Adipocyte (in vitro differentiated cells): Measurements from ENCODE around the gene CD81.
"Not testable (repeated sequence)": the region's sequence is repeated elsewhere in the genome, so short reads cannot be mapped to it uniquely, and the experiment has no call there.

Experiments
- DNase-seq: peaks from one replicate; pipeline ENCODE4 v3.0.0-alpha.2; 2015; ENCODE audit warnings: low read depth
- H3K27me3 ChIP-seq: replicated peaks from 2 replicates; pipeline ENCODE4 v1.7.0; 2013; ENCODE audit warnings: mild to moderate bottlenecking, low read length, moderate library complexity; ENCODE audit not compliant: control insufficient read depth, insufficient read depth
- H3K36me3 ChIP-seq: 2 replicates; pipeline ENCODE4 v1.7.0; 2013; ENCODE audit warnings: low read length, mild to moderate bottlenecking, moderate library complexity; ENCODE audit not compliant: control insufficient read depth, insufficient read depth, severe bottlenecking
- H3K4me1 ChIP-seq: 2 replicates; pipeline ENCODE4 v1.7.0; 2013; ENCODE audit warnings: mild to moderate bottlenecking, low read length, moderate library complexity; ENCODE audit not compliant: control insufficient read depth, insufficient read depth
- H3K4me3 ChIP-seq: 2 replicates; pipeline ENCODE4 v1.7.0; 2013; ENCODE audit warnings: mild to moderate bottlenecking, low read length, moderate library complexity
- H3K9ac ChIP-seq: 2 replicates; pipeline ENCODE4 v1.7.0; 2013; ENCODE audit warnings: mild to moderate bottlenecking, low read length, moderate library complexity
- H3K9me3 ChIP-seq: 2 replicates; pipeline ENCODE4 v1.7.0; 2013; ENCODE audit warnings: mild to moderate bottlenecking, low read length, moderate library complexity; ENCODE audit not compliant: control insufficient read depth

CD81 gene, protein sequence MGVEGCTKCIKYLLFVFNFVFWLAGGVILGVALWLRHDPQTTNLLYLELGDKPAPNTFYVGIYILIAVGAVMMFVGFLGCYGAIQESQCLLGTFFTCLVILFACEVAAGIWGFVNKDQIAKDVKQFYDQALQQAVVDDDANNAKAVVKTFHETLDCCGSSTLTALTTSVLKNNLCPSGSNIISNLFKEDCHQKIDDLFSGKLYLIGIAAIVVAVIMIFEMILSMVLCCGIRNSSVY

DNA sequence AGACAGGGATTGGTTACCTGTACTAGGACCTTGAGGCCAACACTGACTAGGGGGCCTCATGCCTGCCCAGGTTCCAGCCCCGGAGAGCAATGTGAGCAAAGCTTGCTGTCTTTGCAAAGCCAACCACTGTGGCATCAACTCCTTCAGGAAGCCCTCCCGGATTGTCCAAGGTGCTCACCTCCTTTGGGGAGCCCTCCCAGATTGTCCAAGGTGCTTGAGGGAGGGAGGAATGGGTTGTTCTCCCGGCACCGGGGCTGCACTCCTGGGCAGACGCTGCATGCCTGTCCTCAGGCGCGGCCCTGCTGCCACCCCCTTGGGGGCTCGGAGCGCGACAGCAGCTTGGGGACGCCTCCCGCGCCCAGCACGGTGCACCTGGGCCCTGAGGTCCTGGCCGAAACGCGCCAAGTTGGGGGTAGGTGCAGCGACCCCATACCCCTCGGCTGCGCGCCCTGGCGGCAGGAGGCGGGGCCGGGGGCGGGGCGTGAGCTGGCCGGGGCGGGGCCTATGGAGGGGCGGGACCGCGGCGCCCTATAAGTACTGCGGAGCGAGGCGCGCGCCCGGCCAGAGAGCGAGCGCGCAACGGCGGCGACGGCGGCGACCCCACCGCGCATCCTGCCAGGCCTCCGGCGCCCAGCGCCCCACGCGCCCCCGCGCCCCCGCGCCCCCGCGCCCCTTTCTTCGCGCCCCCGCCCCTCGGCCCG is at the start of gene CD81:
TSS of gene CD81 (plus strand) at position 560 of the 701 bp plus-strand sequence. CDS start 240 bp downstream, outside the sequence.
- Histone ChIP-seq H3K9me3 (no peaks in the 10 kb centered on the region), H3K9ac (peak within 1 kb of the TSS; percentile 98), H3K4me1 (peaks cover 26% of the 10 kb centered on the region), H3K27me3 (no peaks in the 10 kb centered on the region), H3K4me3 (peak within 1 kb of the TSS; percentile 97), H3K36me3 (peaks cover 4% of the 10 kb centered on the region)
- peak; percentile 82 for DNase-seq

DNA sequence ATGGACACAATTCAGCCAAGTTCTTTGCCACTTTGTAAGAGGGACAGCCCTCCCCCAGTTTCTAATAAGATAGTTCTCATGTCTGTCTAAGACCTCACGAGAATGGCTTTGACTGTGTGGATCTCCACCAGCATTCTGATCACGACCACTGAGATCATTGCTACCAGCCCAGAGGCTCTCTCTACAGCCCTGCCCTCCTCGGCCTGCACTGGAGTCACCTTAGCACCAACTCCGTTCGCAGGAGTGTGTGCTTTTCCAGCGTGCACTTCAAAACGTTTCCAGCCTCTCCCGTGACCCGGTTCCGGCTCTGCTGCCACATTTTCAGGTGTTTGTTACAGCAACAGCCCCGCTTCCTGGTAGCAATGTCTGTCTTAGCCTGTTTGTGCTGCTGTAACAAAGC is 49.1 kb upstream of the CD81 start:
- peaks cover 8% of the 10 kb centered on the region for H3K9me3 ChIP-seq
- H3K36me3 ChIP-seq = no peaks in the 10 kb centered on the region
- H3K27me3 ChIP-seq = no peaks in the 10 kb centered on the region
- H3K4me3 ChIP-seq = no peak overlapping the region
- no peak for DNase-seq
- no peak overlapping the region for H3K9ac ChIP-seq
- peaks cover 6% of the 10 kb centered on the region for H3K4me1 ChIP-seq

DNA sequence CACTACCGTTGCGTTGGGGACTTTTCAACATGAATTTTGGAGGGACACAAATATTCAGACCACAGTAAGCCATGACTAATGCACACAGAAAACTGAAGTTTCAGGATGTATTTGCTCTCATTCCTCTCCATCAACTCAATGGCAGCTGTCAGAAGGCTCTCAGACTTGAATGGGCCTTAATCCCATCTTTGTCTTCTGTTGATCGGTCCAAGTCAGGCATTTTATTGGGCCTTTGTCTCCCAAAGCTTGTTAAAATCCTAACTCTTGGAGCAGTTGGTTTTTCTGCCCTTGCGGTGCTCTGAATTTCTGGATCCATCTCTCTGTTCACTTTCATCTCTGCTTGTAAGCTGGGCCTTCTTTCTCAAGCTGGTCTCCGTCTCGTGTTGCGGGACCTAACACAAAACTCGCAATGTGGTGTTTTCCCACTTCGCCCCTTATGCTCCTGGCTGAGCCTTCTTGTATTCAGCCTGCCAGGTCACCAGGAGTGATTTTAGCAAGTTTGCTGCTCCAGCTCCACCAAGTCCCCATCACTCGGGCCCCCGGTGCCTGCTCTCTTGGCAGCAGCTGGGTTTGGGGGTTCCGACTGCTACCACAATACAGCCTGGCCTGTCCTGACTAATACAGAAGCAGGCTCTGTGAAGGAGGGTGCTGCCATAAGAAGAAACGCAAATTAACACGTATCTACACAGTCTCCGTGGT is 48.3 kb upstream of the CD81 start:
- no peak for DNase-seq

DNA sequence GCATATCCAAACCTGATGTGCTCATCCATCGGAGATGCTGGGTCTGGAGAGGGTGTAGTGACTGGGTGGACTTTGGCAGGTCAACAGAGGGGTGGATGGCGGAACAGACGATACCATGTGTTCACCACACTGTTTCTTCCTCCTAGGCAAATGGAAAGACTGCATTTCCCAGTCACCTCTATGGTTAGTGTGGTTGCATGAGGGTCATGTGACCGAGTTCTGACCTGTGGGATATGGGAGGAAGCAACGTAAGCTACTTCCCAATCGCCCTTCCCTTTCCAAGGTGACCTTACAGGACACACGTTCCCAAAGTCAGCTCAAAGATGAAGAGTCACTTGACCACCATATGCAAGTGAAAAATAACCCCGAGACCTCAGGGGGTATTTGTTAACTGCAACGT is 47.6 kb upstream of the CD81 start:
- Histone ChIP-seq H3K36me3 (no peaks in the 10 kb centered on the region), H3K4me1 (peaks cover 6% of the 10 kb centered on the region), H3K4me3 (no peak overlapping the region), H3K27me3 (no peaks in the 10 kb centered on the region), H3K9ac (no peak overlapping the region), H3K9me3 (peaks cover 8% of the 10 kb centered on the region)
- no peak for DNase-seq

More for the DNA sequence above, 48.3 kb upstream of the CD81 start:
- Histone ChIP-seq H3K9ac (no peak overlapping the region), H3K4me3 (no peak overlapping the region), H3K9me3 (peaks cover 8% of the 10 kb centered on the region), H3K36me3 (no peaks in the 10 kb centered on the region), H3K4me1 (peaks cover 6% of the 10 kb centered on the region), H3K27me3 (no peaks in the 10 kb centered on the region)

DNA sequence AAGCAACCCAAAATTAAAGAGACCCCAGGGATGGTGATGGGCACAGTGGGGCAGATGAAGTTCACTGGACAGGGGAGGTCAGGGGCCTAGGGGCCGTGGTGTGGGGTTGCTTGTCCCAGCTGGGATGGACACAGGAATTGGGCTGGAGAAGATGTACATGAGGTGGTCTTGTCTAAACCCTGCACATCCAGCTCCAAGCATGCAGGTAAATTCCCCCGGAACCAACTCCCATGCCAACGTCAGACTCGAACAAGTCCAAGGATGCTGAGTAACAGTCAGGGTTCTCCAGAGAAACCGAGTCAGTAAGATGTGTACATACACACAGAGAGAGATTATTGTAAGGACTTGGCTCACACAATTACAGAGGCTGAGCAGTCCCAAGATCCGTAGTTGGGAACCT is 46.4 kb upstream of the CD81 start:
- Histone ChIP-seq H3K36me3 (no peaks in the 10 kb centered on the region), H3K27me3 (no peaks in the 10 kb centered on the region), H3K4me3 (no peak overlapping the region), H3K9me3 (peaks cover 8% of the 10 kb centered on the region), H3K4me1 (peaks cover 4% of the 10 kb centered on the region), H3K9ac (no peak overlapping the region)
- DNase-seq = no peak

DNA sequence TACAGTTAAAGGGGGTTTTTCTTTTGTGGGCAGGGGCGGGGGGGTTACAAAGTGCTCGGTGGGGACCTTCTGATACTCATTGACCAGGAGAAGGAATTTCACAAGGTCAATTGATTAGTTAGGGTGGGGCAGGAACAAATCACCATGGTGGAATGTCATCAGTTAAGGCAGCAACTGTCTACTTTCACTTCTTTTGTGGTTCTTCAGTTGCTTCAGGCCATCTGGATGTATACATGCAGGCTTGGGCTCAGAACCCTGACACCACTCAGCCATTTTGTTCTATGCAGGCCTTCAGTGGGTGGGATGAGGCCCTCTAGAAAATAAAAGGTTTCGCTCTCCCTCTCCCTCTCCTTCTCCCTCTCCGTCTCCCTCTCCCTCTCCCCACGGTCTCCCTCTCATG is 45.7 kb upstream of the CD81 start:
- Histone ChIP-seq H3K9ac (no peak overlapping the region), H3K4me1 (no peaks in the 10 kb centered on the region), H3K9me3 (peaks cover 8% of the 10 kb centered on the region), H3K27me3 (no peaks in the 10 kb centered on the region), H3K36me3 (no peaks in the 10 kb centered on the region), H3K4me3 (no peak overlapping the region)
- DNase-seq = no peak

DNA sequence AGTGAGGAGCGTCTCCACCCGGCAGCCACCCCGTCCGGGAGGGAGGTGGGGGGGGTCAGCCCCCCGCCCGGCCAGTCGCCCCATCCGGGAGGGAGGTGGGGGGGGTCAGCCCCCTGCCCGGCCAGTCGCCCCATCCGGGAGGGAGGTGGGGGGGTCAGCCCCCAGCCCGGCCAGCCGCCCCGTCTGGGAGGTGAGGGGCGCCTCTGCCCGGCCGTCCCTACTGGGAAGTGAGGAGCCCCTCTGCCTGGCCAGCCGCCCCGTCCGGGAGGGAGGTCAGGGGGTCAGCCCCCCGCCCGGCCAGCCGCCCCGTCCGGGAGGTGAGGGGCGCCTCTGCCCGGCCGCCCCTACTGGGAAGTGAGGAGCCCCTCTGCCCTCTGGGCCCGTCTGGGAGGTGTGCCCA is 44.5 kb upstream of the CD81 start:
- not testable (repeated sequence) for H3K9me3 ChIP-seq, H3K27me3 ChIP-seq, DNase-seq, H3K36me3 ChIP-seq, H3K9ac ChIP-seq, H3K4me3 ChIP-seq, H3K4me1 ChIP-seq

DNA sequence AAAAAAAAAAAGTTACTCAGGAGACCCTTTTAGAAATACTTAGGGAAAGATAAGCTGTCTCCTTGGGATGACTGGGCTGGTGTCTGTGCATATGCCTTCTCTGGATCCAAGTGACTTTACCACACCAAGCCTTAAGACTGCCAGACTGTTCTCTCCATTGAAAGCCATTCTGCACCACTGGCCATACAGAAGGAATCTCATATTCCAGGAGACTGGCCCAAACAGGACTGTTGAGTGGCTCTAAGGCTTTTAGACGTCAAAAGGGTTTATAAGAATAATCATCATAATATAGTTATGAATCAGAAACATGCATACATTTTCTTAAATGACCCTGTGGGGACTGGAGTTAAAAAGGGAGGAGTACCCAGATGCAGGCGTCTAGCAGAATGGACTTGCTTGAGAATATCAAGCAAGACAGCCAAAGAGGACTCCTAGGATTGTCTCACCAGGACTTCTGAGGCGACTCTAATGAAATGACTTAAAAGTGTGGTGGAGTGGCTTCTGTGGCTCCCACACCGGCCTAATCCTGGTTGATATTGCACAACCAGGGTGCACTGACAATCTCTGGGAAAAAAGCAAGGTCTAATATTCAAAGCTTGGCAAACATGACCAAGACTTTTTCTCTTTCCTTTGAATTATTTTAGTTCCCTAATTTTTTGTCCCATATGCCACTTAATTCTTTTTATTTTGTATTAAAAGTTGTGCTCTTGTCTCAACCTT is 43.5 kb upstream of the CD81 start:
- not testable (repeated sequence) for H3K27me3 ChIP-seq, H3K4me3 ChIP-seq, H3K9me3 ChIP-seq, H3K9ac ChIP-seq, DNase-seq, H3K4me1 ChIP-seq, H3K36me3 ChIP-seq

DNA sequence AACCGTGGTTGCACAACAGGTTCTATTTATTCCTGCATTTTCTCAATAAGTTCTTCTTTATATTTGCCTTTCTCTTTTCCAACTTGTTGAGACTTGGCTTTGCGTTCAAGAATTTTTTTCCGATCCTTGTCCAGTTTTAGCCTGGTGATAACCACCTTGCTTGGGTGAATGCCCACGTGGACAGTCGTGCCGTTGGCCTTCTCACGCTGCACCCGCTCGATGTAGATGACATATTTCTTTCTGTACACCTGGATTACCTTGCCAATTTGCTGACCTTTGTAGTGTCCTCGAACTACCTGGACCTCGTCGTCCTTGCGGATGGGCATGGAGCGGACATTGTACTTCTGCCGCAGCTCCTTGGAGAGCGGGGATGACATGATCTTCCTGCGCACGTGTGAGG is 41.8 kb upstream of the CD81 start:
- DNase-seq, H3K9me3 ChIP-seq, H3K9ac ChIP-seq, H3K36me3 ChIP-seq, H3K4me1 ChIP-seq, H3K27me3 ChIP-seq, H3K4me3 ChIP-seq: not testable (repeated sequence)

DNA sequence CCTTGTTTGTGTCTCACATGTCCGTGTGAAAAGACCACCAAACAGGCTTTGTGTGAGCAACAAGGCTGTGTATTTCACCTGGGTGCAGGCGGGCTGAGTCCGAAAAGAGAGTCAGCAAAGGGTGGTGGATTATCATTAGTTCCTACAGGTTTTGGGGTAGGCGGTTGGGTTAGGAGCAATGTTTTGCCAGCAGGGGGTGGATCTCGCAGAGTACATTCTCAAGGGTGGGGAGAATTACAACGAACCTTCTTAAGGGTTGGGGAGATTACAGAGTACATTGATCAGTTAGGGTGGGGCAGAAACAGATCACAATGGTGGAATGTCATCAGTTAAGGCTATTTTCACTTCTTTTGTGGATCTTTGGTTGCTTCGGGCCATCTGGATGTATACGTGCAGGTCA is 38.4 kb upstream of the CD81 start:
- not testable (repeated sequence) for H3K9ac ChIP-seq, H3K4me3 ChIP-seq, H3K9me3 ChIP-seq, H3K36me3 ChIP-seq, H3K27me3 ChIP-seq, DNase-seq, H3K4me1 ChIP-seq

DNA sequence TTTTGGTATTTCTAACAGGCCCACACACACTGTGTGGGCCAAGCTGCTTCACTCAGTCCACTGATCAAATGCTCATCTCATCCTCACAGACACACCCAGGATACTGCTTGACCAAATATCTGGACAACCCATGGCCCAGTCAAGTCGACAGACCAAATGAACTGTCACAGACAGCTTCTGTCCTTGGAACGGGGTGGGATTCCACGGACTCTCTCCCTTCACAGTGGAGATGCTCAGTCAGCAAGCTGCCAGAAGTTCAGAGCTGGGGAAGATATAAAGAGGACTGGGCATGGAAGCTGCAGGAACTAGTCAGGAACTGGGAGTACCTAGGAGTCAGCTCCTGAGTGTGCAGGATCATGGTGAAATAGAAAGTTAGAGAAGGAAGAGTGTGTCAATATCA is 34.6 kb upstream of the CD81 start:
- Histone ChIP-seq H3K9me3 (no peaks in the 10 kb centered on the region), H3K36me3 (no peaks in the 10 kb centered on the region), H3K9ac (no peak overlapping the region), H3K27me3 (no peaks in the 10 kb centered on the region), H3K4me3 (no peak overlapping the region), H3K4me1 (peaks cover 5% of the 10 kb centered on the region)
- no peak for DNase-seq
